ENCODE data around the gene TCAP. TPM values are rescaled to one million over a fixed set of nuclear protein-coding genes. Genes with fewer than 3 reads are reported as not detected.

Gene TCAP
- total RNA-seq, 6 experiments from 2014 or later, result 0.09 to 0.51 (median 0.14) TPM

DNA sequence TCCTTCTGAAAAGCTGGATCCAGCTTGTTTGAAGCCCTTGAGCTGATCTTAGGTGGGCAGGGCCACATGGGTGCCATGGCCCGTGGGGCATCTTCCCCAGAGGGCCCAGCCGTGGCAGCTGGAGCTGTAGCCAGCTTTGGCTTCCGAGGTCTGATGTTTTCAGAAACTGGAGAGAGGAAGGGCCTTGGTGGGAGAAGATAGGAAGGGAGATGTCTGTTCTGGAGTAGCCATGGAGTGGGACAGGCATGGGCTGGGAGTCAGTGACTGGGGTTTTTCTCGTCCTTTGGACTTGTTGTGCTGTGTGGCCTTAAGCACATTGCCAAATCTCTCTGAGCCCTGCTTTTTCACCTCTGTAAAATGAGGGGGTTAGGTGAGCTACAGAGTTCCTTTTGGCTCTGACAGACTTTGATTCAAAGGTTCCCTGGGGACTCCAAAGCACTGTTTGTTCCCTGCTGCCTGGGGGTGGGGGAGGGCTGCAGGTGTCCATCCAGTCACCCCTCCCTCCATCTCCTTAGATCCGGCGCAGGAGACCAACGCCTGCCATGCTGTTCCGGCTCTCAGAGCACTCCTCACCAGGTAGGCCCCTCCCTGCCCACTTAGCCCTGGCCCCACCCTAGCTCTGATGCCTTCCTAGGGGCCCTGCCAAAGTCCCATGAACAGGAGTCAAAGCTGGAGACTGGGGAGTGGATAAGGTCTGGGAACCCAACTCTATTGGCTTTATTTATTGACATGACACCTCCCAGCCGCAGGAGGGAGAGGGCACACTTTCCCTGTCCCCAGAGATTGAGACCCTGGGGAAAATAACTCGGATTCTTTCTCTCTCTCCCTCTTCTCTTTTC, 36.3 kb upstream of the TCAP start:
- DNase-seq, result no peak
- TF ChIP-seq, protein P1, sequence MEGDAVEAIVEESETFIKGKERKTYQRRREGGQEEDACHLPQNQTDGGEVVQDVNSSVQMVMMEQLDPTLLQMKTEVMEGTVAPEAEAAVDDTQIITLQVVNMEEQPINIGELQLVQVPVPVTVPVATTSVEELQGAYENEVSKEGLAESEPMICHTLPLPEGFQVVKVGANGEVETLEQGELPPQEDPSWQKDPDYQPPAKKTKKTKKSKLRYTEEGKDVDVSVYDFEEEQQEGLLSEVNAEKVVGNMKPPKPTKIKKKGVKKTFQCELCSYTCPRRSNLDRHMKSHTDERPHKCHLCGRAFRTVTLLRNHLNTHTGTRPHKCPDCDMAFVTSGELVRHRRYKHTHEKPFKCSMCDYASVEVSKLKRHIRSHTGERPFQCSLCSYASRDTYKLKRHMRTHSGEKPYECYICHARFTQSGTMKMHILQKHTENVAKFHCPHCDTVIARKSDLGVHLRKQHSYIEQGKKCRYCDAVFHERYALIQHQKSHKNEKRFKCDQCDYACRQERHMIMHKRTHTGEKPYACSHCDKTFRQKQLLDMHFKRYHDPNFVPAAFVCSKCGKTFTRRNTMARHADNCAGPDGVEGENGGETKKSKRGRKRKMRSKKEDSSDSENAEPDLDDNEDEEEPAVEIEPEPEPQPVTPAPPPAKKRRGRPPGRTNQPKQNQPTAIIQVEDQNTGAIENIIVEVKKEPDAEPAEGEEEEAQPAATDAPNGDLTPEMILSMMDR (IDR thresholded peaks at IDR 0.05), result no peak
- no peaks in the 10 kb centered on the region for H3K4me1 Mint-ChIP-seq (ENCODE audit: low read depth)
- peaks cover 37% of the 10 kb centered on the region for H3K27me3 Mint-ChIP-seq (ENCODE audit: insufficient read depth)
- no peaks in the 10 kb centered on the region for H3K9me3 Mint-ChIP-seq
- H3K27ac Mint-ChIP-seq, result no peak overlapping the region
- H3K4me3 Mint-ChIP-seq, result no peak overlapping the region
- no peaks in the 10 kb centered on the region for H3K36me3 Mint-ChIP-seq (ENCODE audit: low read depth)

DNA sequence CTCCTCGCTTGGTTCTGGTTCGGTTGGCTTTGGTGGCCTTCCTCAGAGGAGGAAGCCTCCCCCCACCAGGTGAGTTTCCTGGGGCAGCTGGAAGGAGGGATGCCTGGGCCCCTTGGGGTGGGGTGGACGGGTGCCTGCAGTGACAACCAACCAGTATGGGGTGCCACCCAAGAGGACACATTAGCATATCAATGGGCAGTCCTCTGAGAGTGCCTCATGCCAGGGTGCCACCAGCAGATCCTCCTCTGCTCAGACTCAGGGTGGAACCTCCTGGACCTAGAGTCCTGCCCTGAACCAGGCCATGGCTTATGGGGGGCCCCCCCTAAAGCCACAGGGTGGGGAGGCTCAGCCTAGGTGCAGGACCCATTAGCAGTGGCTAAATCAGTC, 35.7 kb upstream of the TCAP start:
- DNase-seq, result no peak
- no peak overlapping the region for H3K27ac Mint-ChIP-seq
- no peaks in the 10 kb centered on the region for H3K9me3 Mint-ChIP-seq
- H3K27me3 Mint-ChIP-seq (ENCODE audit: insufficient read depth), result peaks cover 37% of the 10 kb centered on the region
- no peak overlapping the region for H3K4me3 Mint-ChIP-seq
- H3K36me3 Mint-ChIP-seq (ENCODE audit: low read depth), result no peaks in the 10 kb centered on the region
- TF ChIP-seq, protein P1 (IDR thresholded peaks at IDR 0.05), result no peak
- no peaks in the 10 kb centered on the region for H3K4me1 Mint-ChIP-seq (ENCODE audit: low read depth)

GRCh38 chr17:39629898-39630297, 35.3 kb upstream of the TCAP start:
- Mint-ChIP-seq H3K9me3 (no peaks in the 10 kb centered on the region), H3K4me1 (ENCODE audit: low read depth) (no peaks in the 10 kb centered on the region), H3K36me3 (ENCODE audit: low read depth) (no peaks in the 10 kb centered on the region), H3K27ac (no peak overlapping the region), H3K27me3 (ENCODE audit: insufficient read depth) (peaks cover 37% of the 10 kb centered on the region), H3K4me3 (no peak overlapping the region)
- DNase-seq, result no peak
- TF ChIP-seq, protein P1 (IDR thresholded peaks at IDR 0.05), result no peak

- Mint-ChIP-seq H3K9me3 (no peaks in the 10 kb centered on the region), H3K27me3 (ENCODE audit: insufficient read depth) (peaks cover 27% of the 10 kb centered on the region), H3K4me1 (ENCODE audit: low read depth) (peaks cover 3% of the 10 kb centered on the region; the same call in 1 of the 2 replicates), H3K4me3 (no peak overlapping the region), H3K36me3 (ENCODE audit: low read depth) (no peaks in the 10 kb centered on the region), H3K27ac (no peak overlapping the region)
- DNase-seq, result no peak
- TF ChIP-seq, protein P1 (IDR thresholded peaks at IDR 0.05), result no peak
Measured at GRCh38 chr17:39631403-39631802, 33.7 kb upstream of the TCAP start.

- Mint-ChIP-seq H3K9me3 (no peaks in the 10 kb centered on the region), H3K4me3 (no peak overlapping the region), H3K27me3 (ENCODE audit: insufficient read depth) (peaks cover 25% of the 10 kb centered on the region), H3K36me3 (ENCODE audit: low read depth) (no peaks in the 10 kb centered on the region), H3K4me1 (ENCODE audit: low read depth) (peaks cover 5% of the 10 kb centered on the region; the same call in 1 of the 2 replicates), H3K27ac (no peak overlapping the region)
- TF ChIP-seq, protein P1 (IDR thresholded peaks at IDR 0.05), result no peak
- DNase-seq, result no peak
Measured at GRCh38 chr17:39632153-39632941, 32.8 kb upstream of the TCAP start.
